Measurements from ENCODE around the gene CA10. TPM values are rescaled to one million over a fixed set of nuclear protein-coding genes. Genes with fewer than 3 reads are reported as not detected.

CA10 gene
- total RNA-seq, 2 experiments from 2014 or later: not detected

- H3K27me3 Mint-ChIP-seq: no peaks in the 10 kb centered on the region
Observed at GRCh38 chr17:51610834-51611233, 547.7 kb downstream of the CA10 start.

GRCh38 chr17:51610155-51610554, 548.4 kb downstream of the CA10 start:
- Mint-ChIP-seq H3K4me1 (no peaks in the 10 kb centered on the region), H3K4me3 (no peak overlapping the region), H3K36me3 (ENCODE audit: low read depth) (no peaks in the 10 kb centered on the region), H3K9me3 (no peaks in the 10 kb centered on the region), H3K27ac (no peak overlapping the region), H3K27me3 (no peaks in the 10 kb centered on the region)
- no peak for DNase-seq
- ChIA-PET CTCF (interaction anchor here (1.5 kb wide), 1 partner anchor 24 kb away, joined by 3 read pairs; no protein-coding TSS in a partner anchor), POLR2A (no interaction called here)

More at GRCh38 chr17:51610834-51611233, 547.7 kb downstream of the CA10 start:
- CTCF ChIA-PET: no interaction called here
- POLR2A ChIA-PET: no interaction called here
- Mint-ChIP-seq H3K36me3 (ENCODE audit: low read depth) (no peaks in the 10 kb centered on the region), H3K4me3 (no peak overlapping the region), H3K4me1 (no peaks in the 10 kb centered on the region), H3K9me3 (no peaks in the 10 kb centered on the region), H3K27ac (no peak overlapping the region)
- DNase-seq: no peak

GRCh38 chr17:51608251-51608933, 550.1 kb downstream of the CA10 start:
- CTCF ChIA-PET: no interaction called here
- Mint-ChIP-seq H3K27me3 (no peaks in the 10 kb centered on the region), H3K36me3 (ENCODE audit: low read depth) (no peaks in the 10 kb centered on the region), H3K9me3 (no peaks in the 10 kb centered on the region), H3K27ac (no peak overlapping the region), H3K4me1 (no peaks in the 10 kb centered on the region), H3K4me3 (no peak overlapping the region)
- DNase-seq: no peak
- POLR2A ChIA-PET: no interaction called here

- CTCF ChIA-PET: no interaction called here
- POLR2A ChIA-PET: no interaction called here
- no peaks in the 10 kb centered on the region for H3K27me3 Mint-ChIP-seq
- H3K4me1 Mint-ChIP-seq: no peaks in the 10 kb centered on the region
- no peak overlapping the region for H3K27ac Mint-ChIP-seq
- no peaks in the 10 kb centered on the region for H3K9me3 Mint-ChIP-seq
- H3K4me3 Mint-ChIP-seq: no peak overlapping the region
- H3K36me3 Mint-ChIP-seq (ENCODE audit: low read depth): no peaks in the 10 kb centered on the region
- no peak for DNase-seq
Observed at GRCh38 chr17:51607512-51607911, 551.0 kb downstream of the CA10 start.

GRCh38 chr17:51604299-51605020, 554.1 kb downstream of the CA10 start:
- no peak for DNase-seq
- no peaks in the 10 kb centered on the region for H3K27me3 Mint-ChIP-seq
- no peaks in the 10 kb centered on the region for H3K9me3 Mint-ChIP-seq
- H3K36me3 Mint-ChIP-seq (ENCODE audit: low read depth): no peaks in the 10 kb centered on the region
- H3K4me1 Mint-ChIP-seq: no peaks in the 10 kb centered on the region
- no peak overlapping the region for H3K27ac Mint-ChIP-seq
- no peak overlapping the region for H3K4me3 Mint-ChIP-seq
- CTCF ChIA-PET: no interaction called here
- POLR2A ChIA-PET: no interaction called here

GRCh38 chr17:51601622-51602261, 556.8 kb downstream of the CA10 start:
- no peak for DNase-seq
- Mint-ChIP-seq H3K36me3 (ENCODE audit: low read depth) (no peaks in the 10 kb centered on the region), H3K4me1 (no peaks in the 10 kb centered on the region), H3K27me3 (no peaks in the 10 kb centered on the region), H3K27ac (no peak overlapping the region), H3K4me3 (no peak overlapping the region), H3K9me3 (no peaks in the 10 kb centered on the region)
- ChIA-PET POLR2A (no interaction called here), CTCF (interaction anchor here (1.2 kb wide), 1 partner anchor 9 kb away, joined by 3 read pairs; no protein-coding TSS in a partner anchor)

- Mint-ChIP-seq H3K4me3 (no peak overlapping the region), H3K4me1 (no peaks in the 10 kb centered on the region), H3K9me3 (no peaks in the 10 kb centered on the region), H3K36me3 (ENCODE audit: low read depth) (no peaks in the 10 kb centered on the region), H3K27ac (no peak overlapping the region), H3K27me3 (no peaks in the 10 kb centered on the region)
- POLR2A ChIA-PET: no interaction called here
- CTCF ChIA-PET: no interaction called here
- DNase-seq: no peak
Observed at GRCh38 chr17:51598824-51599223, 559.7 kb downstream of the CA10 start.

GRCh38 chr17:51597345-51597744, 561.2 kb downstream of the CA10 start:
- Mint-ChIP-seq H3K27ac (no peak overlapping the region), H3K9me3 (no peaks in the 10 kb centered on the region), H3K4me3 (no peak overlapping the region), H3K4me1 (no peaks in the 10 kb centered on the region), H3K27me3 (no peaks in the 10 kb centered on the region), H3K36me3 (ENCODE audit: low read depth) (no peaks in the 10 kb centered on the region)
- DNase-seq: no peak
- POLR2A ChIA-PET: no interaction called here
- CTCF ChIA-PET: no interaction called here

GRCh38 chr17:51595826-51596398, 562.6 kb downstream of the CA10 start:
- Mint-ChIP-seq H3K27me3 (no peaks in the 10 kb centered on the region), H3K9me3 (no peaks in the 10 kb centered on the region), H3K4me1 (no peaks in the 10 kb centered on the region), H3K36me3 (ENCODE audit: low read depth) (no peaks in the 10 kb centered on the region), H3K4me3 (no peak overlapping the region), H3K27ac (no peak overlapping the region)
- ChIA-PET POLR2A (no interaction called here), CTCF (no interaction called here)
- no peak for DNase-seq

- ChIA-PET CTCF (no interaction called here), POLR2A (no interaction called here)
- no peak overlapping the region for H3K27ac Mint-ChIP-seq
- no peak for DNase-seq
- H3K4me3 Mint-ChIP-seq: no peak overlapping the region
- H3K36me3 Mint-ChIP-seq (ENCODE audit: low read depth): no peaks in the 10 kb centered on the region
- H3K27me3 Mint-ChIP-seq: no peaks in the 10 kb centered on the region
- peaks cover 11% of the 10 kb centered on the region for H3K9me3 Mint-ChIP-seq
- H3K4me1 Mint-ChIP-seq: no peaks in the 10 kb centered on the region
Observed at GRCh38 chr17:51590071-51590656, 568.4 kb downstream of the CA10 start.

GRCh38 chr17:51588063-51588462, 570.5 kb downstream of the CA10 start:
- Mint-ChIP-seq H3K27me3 (no peaks in the 10 kb centered on the region), H3K36me3 (ENCODE audit: low read depth) (no peaks in the 10 kb centered on the region), H3K9me3 (peaks cover 11% of the 10 kb centered on the region), H3K4me3 (no peak overlapping the region), H3K4me1 (no peaks in the 10 kb centered on the region), H3K27ac (no peak overlapping the region)
- POLR2A ChIA-PET: no interaction called here
- DNase-seq: no peak
- CTCF ChIA-PET: no interaction called here

GRCh38 chr17:51587516-51587915, 571.0 kb downstream of the CA10 start:
- Mint-ChIP-seq H3K4me1 (no peaks in the 10 kb centered on the region), H3K36me3 (ENCODE audit: low read depth) (no peaks in the 10 kb centered on the region), H3K27ac (no peak overlapping the region), H3K27me3 (no peaks in the 10 kb centered on the region), H3K9me3 (peaks cover 11% of the 10 kb centered on the region), H3K4me3 (no peak overlapping the region)
- no peak for DNase-seq
- POLR2A ChIA-PET: no interaction called here
- CTCF ChIA-PET: no interaction called here

GRCh38 chr17:51585514-51586104, 572.9 kb downstream of the CA10 start:
- Mint-ChIP-seq H3K9me3 (peaks cover 11% of the 10 kb centered on the region), H3K36me3 (ENCODE audit: low read depth) (no peaks in the 10 kb centered on the region), H3K27me3 (no peaks in the 10 kb centered on the region), H3K4me1 (no peaks in the 10 kb centered on the region), H3K4me3 (no peak overlapping the region), H3K27ac (no peak overlapping the region)
- DNase-seq: no peak
- ChIA-PET CTCF (no interaction called here), POLR2A (no interaction called here)

All from activated CD4-positive, alpha-beta T cell treated with anti-CD3 and anti-CD28 coated beads, Interleukin-2, amount 10 ng/mL, durations not matched to agents 7 days and 5 days (primary cell).